ENCODE measurements around the gene RABGAP1L.

DNA sequence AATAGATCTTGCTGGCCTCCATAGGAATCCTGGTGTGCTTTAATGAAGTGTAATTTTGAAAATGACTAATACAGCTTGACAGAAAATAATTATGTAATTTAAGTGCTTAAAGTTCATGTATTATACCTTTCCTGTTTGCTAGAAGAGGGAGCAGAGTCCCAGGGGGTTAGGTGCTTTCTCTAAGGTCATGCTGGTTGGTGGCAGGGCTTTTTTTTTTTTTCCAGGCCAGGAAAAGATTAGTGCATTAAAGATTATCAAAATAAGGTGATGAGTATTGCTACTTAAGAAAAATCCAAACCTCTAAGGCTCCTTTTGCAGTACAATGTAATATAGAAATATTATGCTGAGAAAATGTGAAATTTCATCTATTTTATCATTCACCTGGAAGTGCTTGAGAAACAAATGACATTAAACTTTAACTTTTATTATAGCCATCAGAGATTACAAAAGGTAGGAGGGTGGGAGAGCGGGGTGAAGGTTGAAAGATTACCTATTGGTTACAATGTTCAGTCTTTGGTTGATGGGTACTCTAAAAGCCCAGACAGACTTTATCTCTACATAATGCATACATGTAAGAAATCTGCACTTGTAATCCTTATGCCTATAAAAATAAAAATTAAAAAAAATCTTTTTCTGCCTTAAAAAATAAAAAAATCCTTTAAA, 110.8 kb downstream of the RABGAP1L start:
- TF ChIP-seq, protein P1, sequence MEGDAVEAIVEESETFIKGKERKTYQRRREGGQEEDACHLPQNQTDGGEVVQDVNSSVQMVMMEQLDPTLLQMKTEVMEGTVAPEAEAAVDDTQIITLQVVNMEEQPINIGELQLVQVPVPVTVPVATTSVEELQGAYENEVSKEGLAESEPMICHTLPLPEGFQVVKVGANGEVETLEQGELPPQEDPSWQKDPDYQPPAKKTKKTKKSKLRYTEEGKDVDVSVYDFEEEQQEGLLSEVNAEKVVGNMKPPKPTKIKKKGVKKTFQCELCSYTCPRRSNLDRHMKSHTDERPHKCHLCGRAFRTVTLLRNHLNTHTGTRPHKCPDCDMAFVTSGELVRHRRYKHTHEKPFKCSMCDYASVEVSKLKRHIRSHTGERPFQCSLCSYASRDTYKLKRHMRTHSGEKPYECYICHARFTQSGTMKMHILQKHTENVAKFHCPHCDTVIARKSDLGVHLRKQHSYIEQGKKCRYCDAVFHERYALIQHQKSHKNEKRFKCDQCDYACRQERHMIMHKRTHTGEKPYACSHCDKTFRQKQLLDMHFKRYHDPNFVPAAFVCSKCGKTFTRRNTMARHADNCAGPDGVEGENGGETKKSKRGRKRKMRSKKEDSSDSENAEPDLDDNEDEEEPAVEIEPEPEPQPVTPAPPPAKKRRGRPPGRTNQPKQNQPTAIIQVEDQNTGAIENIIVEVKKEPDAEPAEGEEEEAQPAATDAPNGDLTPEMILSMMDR (IDR thresholded peaks at IDR 0.05) = no peak
- TF ChIP-seq EP300 (IDR thresholded peaks at IDR 0.05) = no peak
- no peak for TF ChIP-seq POLR2A (IDR thresholded peaks at IDR 0.05)
- TF ChIP-seq POLR2AphosphoS5 (IDR thresholded peaks at IDR 0.05) = no peak

Measured in gastroesophageal sphincter (tissue), 3 donors.